GM18508 (cell line): ENCODE measurements around the gene RBSN.
A peak's percentile ranks its signal among the peaks of the same experiment; 100 is the strongest.

Experiments
- ATAC-seq: cut with Tn5 transposase; IDR thresholded peaks from one replicate; pipeline ENCODE4 v1.9.1; 2021; ENCODE audit warnings: moderate number of reproducible peaks; ENCODE audit not compliant: insufficient read depth, unreplicated experiment

Gene RBSN

DNA sequence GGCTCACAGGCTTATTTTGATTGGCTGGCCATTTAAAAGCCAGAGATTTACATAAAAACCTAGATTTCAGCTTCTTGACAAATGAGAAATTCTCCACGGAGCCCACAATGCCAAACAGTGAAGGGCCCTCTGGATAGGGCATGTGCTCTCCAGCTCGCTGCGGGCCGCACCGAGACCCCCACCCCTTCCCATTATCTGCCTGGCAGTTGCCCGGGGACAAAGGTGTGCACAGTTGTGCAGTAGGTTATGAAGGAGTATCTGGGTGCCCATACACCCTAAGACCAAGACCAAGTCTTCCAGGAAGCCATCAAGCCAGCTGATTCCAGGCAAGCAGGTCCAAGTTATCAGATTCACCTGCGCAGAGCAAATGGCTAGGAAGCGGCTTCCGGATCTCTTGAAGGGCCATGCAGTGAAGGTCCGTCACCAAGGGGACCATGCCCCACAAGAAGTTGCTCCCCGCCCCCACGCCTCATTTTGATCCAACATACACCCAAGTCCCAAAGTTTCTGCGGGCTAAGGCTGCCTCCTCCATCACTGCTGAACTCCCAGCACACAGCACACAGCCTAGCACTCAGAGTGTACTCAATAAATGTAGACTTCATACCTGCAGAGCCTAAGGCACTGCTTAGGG is 35.2 kb downstream of the RBSN start:
- ATAC-seq = no peak

DNA sequence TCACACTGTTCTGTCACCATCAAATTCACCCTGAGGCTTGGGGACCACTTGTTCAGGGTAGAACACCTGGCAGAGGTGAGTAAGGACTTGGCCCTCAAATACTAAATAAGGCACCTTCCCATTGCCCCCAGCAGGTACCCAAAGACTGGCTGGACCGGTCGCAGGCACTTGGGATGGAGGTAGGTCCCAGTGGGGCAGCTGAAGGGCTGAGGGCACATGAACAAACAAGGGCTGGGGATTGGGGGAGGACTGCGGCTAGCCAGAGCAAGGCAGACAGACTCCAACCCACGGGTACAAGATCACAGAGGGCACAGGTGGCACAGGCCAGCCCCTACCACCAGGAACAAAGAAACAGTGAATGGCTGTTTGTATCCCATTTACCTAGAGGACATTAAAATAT is 35.7 kb downstream of the RBSN start:
- ATAC-seq = no peak

DNA sequence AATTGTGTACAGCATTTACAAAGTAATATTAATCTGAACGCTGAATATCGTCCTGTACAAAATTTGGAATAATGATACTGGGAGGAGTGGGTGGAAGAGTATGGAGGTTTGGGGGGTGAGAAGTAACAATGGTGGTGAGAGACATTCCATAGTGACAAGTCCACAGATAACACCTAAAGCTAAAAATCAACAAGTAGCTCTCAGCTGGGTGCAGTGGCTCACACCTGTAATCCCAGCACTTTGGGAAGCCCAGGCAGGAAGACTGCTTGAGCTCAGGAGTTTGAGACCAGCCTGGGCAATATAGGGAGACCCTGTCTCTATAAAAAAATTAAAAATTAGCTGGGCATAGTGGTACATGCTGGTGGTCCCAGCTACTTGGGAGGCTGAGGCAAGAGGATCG is 38.9 kb downstream of the RBSN start:
- ATAC-seq = no peak

DNA sequence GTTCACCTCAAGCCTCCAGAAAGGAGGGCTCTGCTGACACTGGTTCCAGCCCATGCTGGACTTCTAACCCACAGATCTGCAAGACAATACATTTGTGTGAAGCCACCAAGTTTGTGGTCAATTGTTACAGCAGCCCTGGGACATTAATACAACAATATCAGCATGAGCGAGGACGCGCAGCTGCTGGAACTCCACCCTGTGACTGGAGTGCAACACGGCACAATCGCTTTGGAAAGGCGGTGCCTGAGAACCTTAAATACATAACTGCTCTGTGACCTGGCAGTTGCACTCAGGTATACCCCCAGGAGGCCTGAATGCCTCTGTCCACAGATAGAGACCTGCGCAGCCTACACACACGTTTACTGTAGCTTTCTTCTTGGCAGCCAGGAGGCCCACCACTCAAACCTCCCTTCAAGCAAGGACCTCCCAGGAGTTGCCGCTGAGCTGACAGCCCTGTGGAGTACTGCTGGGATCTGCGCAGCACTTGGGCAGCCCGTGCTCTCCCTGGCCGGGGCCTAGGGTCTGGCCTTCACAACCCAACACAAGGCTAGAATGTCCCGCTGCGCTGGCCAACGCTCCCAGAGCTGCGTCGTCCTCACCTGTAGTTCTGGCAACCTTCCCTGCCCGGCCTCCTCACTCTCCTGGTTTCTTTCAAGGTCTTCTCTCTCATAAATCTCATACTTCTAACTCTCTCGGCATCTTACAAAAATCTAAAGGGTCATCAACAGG is 42.1 kb downstream of the RBSN start:
- no peak for ATAC-seq

GRCh38 chr3:15055019-15055557 is 43.9 kb downstream of the RBSN start:
- ATAC-seq = peak; percentile 34

GRCh38 chr3:15053541-15053940 is 45.4 kb downstream of the RBSN start:
- ATAC-seq = no peak

DNA sequence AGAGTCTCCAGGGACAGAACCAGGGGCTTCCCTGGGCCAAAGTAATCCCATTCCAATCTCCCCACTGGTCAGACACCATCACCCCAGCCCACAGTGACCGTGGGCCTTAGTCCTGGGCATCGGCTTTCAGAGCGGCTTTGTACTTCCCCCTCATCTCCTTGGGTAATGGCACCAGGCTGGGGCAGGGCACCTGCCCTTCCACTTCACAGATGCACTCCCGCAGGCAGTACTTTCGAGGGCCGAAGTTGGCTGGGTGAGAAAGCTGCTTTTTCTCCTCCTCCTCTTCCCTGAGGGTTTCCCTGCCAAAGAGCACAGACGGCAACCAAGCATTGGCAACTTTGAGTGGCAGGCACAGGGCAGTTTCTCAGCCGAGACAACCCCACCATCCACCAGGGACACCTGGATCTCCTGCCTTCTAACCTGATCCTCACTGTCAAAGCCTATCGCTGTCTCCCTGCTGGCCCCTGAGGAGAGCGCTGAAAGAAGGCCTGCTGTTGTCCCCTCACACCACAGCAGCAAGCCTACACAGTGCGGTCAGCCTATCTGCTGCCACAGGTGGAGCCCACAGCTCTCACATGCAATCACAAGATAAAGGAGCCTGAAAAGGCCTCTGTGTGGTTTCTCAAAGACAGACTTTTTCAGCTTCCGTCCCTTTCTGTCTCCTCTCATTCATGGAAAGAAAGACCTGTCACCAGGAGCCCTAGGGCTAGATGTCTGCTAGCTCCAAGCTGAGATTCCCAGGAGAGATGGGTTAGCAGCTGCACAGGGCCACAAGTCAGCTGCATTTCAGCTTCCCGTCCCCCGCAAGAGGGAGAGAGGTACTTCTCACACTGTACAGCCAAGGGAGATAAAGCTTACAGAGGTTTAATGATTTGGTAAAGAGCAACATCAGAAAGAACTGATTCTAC is 46.4 kb downstream of the RBSN start:
- no peak for ATAC-seq

DNA sequence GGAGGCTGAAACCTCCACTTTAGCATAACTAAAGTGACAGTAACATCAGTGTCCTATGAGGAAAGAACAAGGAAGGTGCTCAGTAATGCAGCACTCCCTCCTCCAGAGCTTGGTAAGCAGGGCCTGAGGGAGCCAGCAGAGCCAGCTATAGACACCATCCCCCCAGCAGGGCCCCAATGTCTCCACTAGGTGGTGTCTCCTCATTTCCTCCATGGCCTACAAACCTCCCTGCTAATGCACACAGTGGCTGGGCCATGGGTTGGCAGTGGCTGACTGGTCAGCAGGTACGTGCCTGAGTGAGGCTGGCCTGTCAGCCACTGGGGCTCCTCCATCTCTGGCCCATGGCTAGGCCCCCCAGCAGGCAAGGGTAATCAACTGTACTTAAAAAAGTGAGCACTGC is 47.4 kb downstream of the RBSN start:
- peak; percentile 37 for ATAC-seq

- peak; percentile 67 for ATAC-seq
Measured at GRCh38 chr3:15050405-15051092, 48.4 kb downstream of the RBSN start.

DNA sequence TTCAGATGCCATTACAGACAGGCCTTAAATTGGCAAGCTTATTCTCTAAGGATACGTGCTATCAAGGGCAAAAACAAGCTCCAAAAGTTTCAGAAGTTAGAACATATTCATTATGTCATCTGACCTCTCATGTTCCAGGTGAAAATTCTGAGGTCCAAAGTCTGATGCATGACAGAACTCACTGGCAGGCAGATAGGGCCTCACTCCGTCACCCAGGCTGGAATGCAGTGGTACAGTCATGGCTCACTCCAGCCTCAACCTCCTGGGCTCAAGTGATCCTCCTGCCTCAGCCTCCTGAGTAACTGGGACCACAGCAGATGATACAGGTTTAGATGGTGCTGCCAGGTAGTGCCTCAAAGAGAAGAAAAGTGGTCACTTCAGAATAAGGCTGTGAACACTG is 49.4 kb downstream of the RBSN start:
- ATAC-seq = no peak

GRCh38 chr3:15045667-15046066 is 53.3 kb downstream of the RBSN start:
- no peak for ATAC-seq

DNA sequence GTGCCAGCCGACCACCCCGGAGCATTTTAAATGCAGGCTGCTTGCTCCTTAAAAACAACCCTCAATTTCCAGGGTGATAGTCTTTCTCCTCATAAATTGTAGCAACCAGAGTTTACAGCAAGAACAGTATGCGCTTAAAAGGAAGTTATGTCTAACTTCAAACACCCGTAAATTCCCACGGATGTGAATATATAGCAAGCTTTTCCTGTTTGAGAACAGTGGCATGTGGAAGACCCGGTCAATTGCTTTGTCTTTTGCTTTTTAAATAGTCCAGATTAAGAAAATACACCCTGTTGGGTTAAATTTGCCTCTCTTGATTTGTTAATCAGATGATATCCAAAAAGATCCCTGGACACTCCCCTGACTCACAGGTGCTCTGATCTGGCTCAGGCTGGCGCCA is 54.6 kb downstream of the RBSN start:
- ATAC-seq = no peak

GRCh38 chr3:15043408-15044171 is 55.4 kb downstream of the RBSN start:
- no peak for ATAC-seq

GRCh38 chr3:15042936-15043335 is 56.0 kb downstream of the RBSN start:
- no peak for ATAC-seq

DNA sequence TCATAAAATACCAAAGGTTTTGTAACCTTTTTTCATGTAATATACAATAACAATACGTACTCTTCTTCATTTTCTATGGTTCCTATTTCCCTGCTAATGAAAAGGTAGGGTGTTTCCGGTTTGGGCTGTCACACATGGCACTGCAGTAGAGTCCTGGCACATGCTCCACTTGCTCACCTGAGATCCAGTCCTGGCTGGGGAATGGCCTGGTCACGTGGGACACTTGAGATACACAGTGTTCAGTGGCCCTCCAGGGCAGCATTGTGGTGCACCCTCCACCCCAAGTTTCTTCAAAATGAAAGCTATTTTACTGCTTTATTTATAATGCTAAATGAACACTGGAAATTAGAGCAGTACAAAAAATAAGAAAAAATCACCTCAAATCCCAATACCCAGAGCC is 57.0 kb downstream of the RBSN start:
- ATAC-seq = no peak

- no peak for ATAC-seq
Measured at GRCh38 chr3:15040844-15041243, 58.1 kb downstream of the RBSN start.

DNA sequence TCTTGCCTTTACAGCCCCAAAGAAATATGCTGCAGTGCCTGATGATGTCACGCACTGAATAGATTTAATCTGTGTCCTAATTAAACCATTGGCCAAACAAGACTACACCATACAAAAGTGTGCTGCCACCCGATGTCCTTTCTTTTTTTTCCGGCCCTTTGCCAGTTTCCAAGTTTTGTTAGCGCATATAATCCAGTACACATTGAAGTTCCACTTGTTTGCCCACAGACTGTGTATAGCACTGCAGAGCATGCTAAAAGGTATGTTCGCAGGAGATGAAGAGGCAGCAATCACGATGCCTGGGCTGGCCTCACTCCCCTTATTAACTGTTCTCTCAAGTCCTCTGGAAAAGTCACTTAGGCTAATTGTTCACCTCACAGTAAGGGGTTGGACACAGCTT is 60.6 kb downstream of the RBSN start:
- ATAC-seq = no peak

DNA sequence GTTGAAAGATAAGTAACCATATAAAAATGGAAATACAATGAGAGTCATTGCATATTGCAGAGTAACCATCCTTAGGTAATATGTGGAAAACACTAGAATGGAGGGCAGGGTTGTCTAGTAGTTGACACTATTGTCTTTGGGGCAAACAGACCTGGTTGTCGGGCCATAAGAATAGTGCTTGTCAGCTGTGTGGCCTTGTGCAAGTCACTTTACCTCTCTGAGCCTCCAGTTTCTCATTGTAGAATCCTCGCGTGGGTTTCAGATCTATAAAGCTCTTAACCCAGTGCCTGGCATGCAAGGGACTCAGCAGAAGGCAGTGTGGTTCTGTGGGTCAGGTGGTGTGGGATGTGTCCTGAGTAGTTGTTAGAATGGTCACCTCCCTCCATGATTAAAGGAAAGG is 65.8 kb downstream of the RBSN start:
- ATAC-seq = no peak

GRCh38 chr3:15032650-15033049 is 66.3 kb downstream of the RBSN start:
- no peak for ATAC-seq

GRCh38 chr3:15029625-15030024 is 69.3 kb downstream of the RBSN start:
- ATAC-seq = no peak
